Adrenal gland (tissue), 12 donors: ENCODE measurements around the gene MTUS2. TPM values are rescaled to one million over a fixed set of nuclear protein-coding genes. Genes with fewer than 3 reads are reported as not detected.

Experiments
- DNase-seq, 7 donors: peaks; one replicate each; pipeline ENCODE4 v3.0.0-alpha.2; 2019 to 2020
- H3K27ac ChIP-seq, 5 donors: fragments of 200-600 bp; sonication (generic) in 4 of 5; 1 replicate in 3 of 5; 2 replicates in 2 of 5; pipeline versions ENCODE4 v1.5.1 to v1.8.0; 2016 to 2020; ENCODE audit warnings: mild to moderate bottlenecking in 1 of 5
- H3K27me3 ChIP-seq: fragments of 200-600 bp; 2 replicates; pipeline ENCODE4 v1.8.0; 2021
- H3K36me3 ChIP-seq, 2 donors: fragments of 200-600 bp; replicated peaks in 1 of 2; 1 replicate in 1 of 2; 2 replicates in 1 of 2; pipeline versions ENCODE4 v1.5.1 to v1.8.0; 2018 to 2022
- H3K4me1 ChIP-seq, 2 donors: fragments of 200-600 bp; replicated peaks in 1 of 2; 1 replicate in 1 of 2; 2 replicates in 1 of 2; pipeline versions ENCODE4 v1.5.1 to v1.8.0; 2018 to 2021
- H3K4me3 ChIP-seq, 4 donors: fragments of 200-600 bp; sonication (generic) in 3 of 4; one replicate each; pipeline ENCODE4 v1.5.1; 2016 to 2018
- H3K9me3 ChIP-seq, 3 donors: fragments of 200-600 bp; sonication (generic) in 1 of 3; replicated peaks in 1 of 3; 1 replicate in 2 of 3; 2 replicates in 1 of 3; pipeline versions ENCODE4 v1.5.1 to v1.8.0; 2016 to 2021
- POLR2A ChIP-seq, 2 donors: fragments of 450-650 bp; IDR thresholded peaks; one replicate each; pipeline ENCODE4 v1.6.1; 2017; ENCODE audit warnings: antibody characterized with exemption in 2 of 2, mild to moderate bottlenecking in 2 of 2, moderate library complexity in 1 of 2
- WGBS, 4 donors: extraction: QIAGEN DNeasy Blood & Tissue Kit in 2 of 4; methylation state at CpG; one replicate each; pipeline versions ENCODE4 v1.1.5 to v1.1.7; 2013 to 2017; 5-methylcytosine and 5-hydroxymethylcytosine counted together
- intact Hi-C, 2 donors: fragments of 100-400 bp; cut with DNase I; formaldehyde crosslinking; loops; one replicate each; pipeline versions ENCODE4 v1.14.1 to v1.15.0; 2022 to 2023
- polyA plus RNA-seq, 3 donors: library from polyadenylated mRNA; stranded (reverse); fragments of 200-250 nt in 2 of 3; fragments of 350-450 nt in 1 of 3; fragmentation: Illumina TruSeq in 1 of 3; extraction: RNeasy Lipid Tissue Mini Kit (QIAGEN cat#74804) in 1 of 3; gene quantifications; one replicate each; pipeline ENCODE4 v1.2.3, GENCODE V29; 2013 to 2014
- total RNA-seq, 9 donors: library from RNA; depleted of rRNA in 4 of 9; stranded (reverse); fragments of >200 nt in 4 of 9; fragments of 120-200 nt in 1 of 9; fragmentation: NEBNext Ultra II Directional in 1 of 9; extraction: Animal tissue kit (Norgen Biotek cat#: 25700) in 1 of 9; gene quantifications; one replicate each; pipeline versions ENCODE4 v1.1.0 to v1.2.4, GENCODE V29; 2013 to 2023
- TF ChIP-seq, protein P1 (sequence below), 6 experiments: fragments of 450-650 bp in 4 of 6; fragments of 200-600 bp in 2 of 6; sonication (generic) in 1 of 6; IDR thresholded peaks; 1 replicate in 5 of 6; 2 replicates in 1 of 6; pipeline versions ENCODE4 v1.5.1 to v1.8.0; 2016 to 2021; ENCODE audit warnings: antibody characterized with exemption in 6 of 6, mild to moderate bottlenecking in 2 of 6, moderate library complexity in 1 of 6
- donor health status: healthy with polysubstance abuse.
- donor health status: Bipolar disorder and iron deficiency.
- donor health status: DM: yes; HTN: yes; CAD: no.
- donor health status: DM: no; HTN: no; CAD: no.
- donor health status: DM: no; HTN: no; CAD: no.
- donor health status: DM: yes; HTN: yes; CAD: no.

MTUS2 gene
- total and polyA plus RNA-seq, 12 donors: 0.07 to 0.24 (median 0.14) TPM; not detected in 5

GRCh38 chr13:29497137-29497654, 677.1 kb downstream of the MTUS2 start:
- Histone ChIP-seq H3K4me1 (no peaks in the 10 kb centered on the region), H3K4me3 (no peak overlapping the region), H3K36me3 (no peaks in the 10 kb centered on the region), H3K9me3 (no peaks in the 10 kb centered on the region), H3K27me3 (peaks cover 2% of the 10 kb centered on the region), H3K27ac (no peak overlapping the region)
- WGBS, 4 donors: 32 to 38% (median 36%) methylated on average over 4 to 15 of the region's 15 CpGs
- DNase-seq: peak in 3 of 7 donors; percentile 35 to 72 (median 38)
- intact Hi-C loops: no loop called here
- no peak for TF ChIP-seq POLR2A (IDR thresholded peaks at IDR 0.05)
- TF ChIP-seq, protein P1, sequence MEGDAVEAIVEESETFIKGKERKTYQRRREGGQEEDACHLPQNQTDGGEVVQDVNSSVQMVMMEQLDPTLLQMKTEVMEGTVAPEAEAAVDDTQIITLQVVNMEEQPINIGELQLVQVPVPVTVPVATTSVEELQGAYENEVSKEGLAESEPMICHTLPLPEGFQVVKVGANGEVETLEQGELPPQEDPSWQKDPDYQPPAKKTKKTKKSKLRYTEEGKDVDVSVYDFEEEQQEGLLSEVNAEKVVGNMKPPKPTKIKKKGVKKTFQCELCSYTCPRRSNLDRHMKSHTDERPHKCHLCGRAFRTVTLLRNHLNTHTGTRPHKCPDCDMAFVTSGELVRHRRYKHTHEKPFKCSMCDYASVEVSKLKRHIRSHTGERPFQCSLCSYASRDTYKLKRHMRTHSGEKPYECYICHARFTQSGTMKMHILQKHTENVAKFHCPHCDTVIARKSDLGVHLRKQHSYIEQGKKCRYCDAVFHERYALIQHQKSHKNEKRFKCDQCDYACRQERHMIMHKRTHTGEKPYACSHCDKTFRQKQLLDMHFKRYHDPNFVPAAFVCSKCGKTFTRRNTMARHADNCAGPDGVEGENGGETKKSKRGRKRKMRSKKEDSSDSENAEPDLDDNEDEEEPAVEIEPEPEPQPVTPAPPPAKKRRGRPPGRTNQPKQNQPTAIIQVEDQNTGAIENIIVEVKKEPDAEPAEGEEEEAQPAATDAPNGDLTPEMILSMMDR (IDR thresholded peaks at IDR 0.05): no peak

GRCh38 chr13:29498426-29499040, 678.4 kb downstream of the MTUS2 start:
- WGBS, 4 donors: 84 to 91% (median 88%) methylated on average over 4 to 13 of the region's 13 CpGs
- H3K4me3 ChIP-seq: no peak overlapping the region
- no peak overlapping the region for H3K27ac ChIP-seq
- H3K9me3 ChIP-seq: no peaks in the 10 kb centered on the region
- H3K36me3 ChIP-seq: no peaks in the 10 kb centered on the region
- TF ChIP-seq, protein P1 (IDR thresholded peaks at IDR 0.05): no peak
- TF ChIP-seq POLR2A (IDR thresholded peaks at IDR 0.05): no peak
- intact Hi-C loops: no loop called here
- peaks cover 8% of the 10 kb centered on the region for H3K27me3 ChIP-seq
- H3K4me1 ChIP-seq: no peaks in the 10 kb centered on the region
- DNase-seq: no peak

DNA sequence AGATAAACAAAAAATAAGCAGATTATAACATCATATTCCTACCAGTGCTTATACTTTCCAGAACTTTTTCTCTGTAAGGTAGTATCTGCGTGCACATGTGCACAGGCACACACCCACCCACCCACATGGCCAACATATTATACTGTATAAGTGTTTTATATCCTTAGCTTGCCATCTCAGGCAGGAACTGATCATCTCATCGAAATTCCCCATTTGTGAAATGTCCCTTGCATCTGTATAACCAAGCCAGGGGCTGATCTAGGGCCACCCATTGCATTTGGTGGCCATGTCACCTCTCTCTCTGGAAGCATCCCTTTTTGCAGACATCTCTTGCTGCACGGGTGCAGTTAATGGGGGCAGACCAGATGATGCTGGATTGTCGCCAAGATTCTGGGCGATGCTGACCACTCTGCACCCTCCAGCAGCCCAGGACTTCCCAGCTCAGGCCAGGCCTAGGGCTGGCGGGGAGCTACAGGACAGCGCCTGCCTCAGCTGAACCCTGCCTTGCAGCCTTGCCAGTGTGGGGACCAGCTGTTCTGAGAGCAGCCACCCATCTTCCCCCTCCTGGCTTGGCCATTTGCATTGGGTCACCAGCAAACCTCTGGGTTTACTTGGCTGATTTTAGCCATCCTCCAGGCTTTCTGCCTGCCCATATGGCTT, 679.5 kb downstream of the MTUS2 start:
- DNase-seq: no peak
- TF ChIP-seq, protein P1 (IDR thresholded peaks at IDR 0.05): no peak
- no peak for TF ChIP-seq POLR2A (IDR thresholded peaks at IDR 0.05)
- intact Hi-C loops: no loop called here
- Histone ChIP-seq H3K9me3 (no peaks in the 10 kb centered on the region), H3K36me3 (no peaks in the 10 kb centered on the region), H3K27ac (no peak overlapping the region), H3K4me1 (no peaks in the 10 kb centered on the region), H3K4me3 (no peak overlapping the region), H3K27me3 (peaks cover 8% of the 10 kb centered on the region)
- WGBS, 4 donors: 71 to 81% (median 80%) methylated on average over 7 of the region's 7 CpGs

GRCh38 chr13:29500386-29500785, 680.2 kb downstream of the MTUS2 start:
- Histone ChIP-seq H3K27ac (no peak overlapping the region), H3K27me3 (peaks cover 16% of the 10 kb centered on the region), H3K4me3 (no peak overlapping the region), H3K4me1 (no peaks in the 10 kb centered on the region), H3K9me3 (no peaks in the 10 kb centered on the region), H3K36me3 (no peaks in the 10 kb centered on the region)
- DNase-seq: no peak
- intact Hi-C loops: no loop called here
- TF ChIP-seq, protein P1 (IDR thresholded peaks at IDR 0.05): no peak
- TF ChIP-seq POLR2A (IDR thresholded peaks at IDR 0.05): no peak
- WGBS, 4 donors: 78 to 95% (median 93%) methylated on average over 7 of the region's 7 CpGs
